ENCODE data around the gene TEX53.

The TEX53 gene

GRCh38 chr9:114688379-114688778, 30.8 kb upstream of the TEX53 start:
- TF ChIP-seq, protein P1, sequence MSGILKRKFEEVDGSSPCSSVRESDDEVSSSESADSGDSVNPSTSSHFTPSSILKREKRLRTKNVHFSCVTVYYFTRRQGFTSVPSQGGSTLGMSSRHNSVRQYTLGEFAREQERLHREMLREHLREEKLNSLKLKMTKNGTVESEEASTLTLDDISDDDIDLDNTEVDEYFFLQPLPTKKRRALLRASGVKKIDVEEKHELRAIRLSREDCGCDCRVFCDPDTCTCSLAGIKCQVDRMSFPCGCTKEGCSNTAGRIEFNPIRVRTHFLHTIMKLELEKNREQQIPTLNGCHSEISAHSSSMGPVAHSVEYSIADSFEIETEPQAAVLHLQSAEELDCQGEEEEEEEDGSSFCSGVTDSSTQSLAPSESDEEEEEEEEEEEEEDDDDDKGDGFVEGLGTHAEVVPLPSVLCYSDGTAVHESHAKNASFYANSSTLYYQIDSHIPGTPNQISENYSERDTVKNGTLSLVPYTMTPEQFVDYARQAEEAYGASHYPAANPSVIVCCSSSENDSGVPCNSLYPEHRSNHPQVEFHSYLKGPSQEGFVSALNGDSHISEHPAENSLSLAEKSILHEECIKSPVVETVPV (CRISPR knock-in tag; IDR thresholded peaks at IDR 0.05) = no peak
- TF ChIP-seq TCF4 (CRISPR knock-in tag; IDR thresholded peaks at IDR 0.05; ENCODE audit: borderline replicate concordance) (no peak), ZFP30 (CRISPR knock-in tag; IDR thresholded peaks at IDR 0.05) (no peak), ZNF565 (CRISPR knock-in tag; conservative IDR thresholded peaks at IDR 0.05; ENCODE audit: low read depth) (no peak), POU6F1 (CRISPR knock-in tag; IDR thresholded peaks at IDR 0.05; ENCODE audit: borderline replicate concordance, low read depth) (no peak), ESRRG (CRISPR knock-in tag; IDR thresholded peaks at IDR 0.05) (no peak)
- no peak for ATAC-seq

DNA sequence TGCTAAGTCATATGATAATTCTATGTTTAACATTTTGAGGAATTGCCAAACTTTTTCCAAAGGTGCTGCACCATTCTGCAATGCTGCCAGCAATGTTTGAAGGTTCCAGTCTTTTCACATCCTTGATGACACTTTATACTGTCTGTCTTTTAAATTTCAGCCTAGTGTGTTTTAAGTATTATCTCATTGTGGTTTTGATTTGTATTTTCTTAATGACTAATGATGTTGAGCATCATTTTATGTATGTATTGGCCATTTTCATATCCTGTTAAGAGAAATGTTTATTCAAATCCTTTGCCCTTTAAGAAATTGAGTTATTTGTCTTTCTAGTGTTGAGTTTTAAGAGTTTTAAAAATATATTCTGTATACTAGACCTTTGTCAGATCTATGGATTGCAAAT, 29.4 kb upstream of the TEX53 start:
- ATAC-seq = no peak

GRCh38 chr9:114685951-114686350, 28.3 kb upstream of the TEX53 start:
- TF ChIP-seq OSR1 (CRISPR knock-in tag; IDR thresholded peaks at IDR 0.05) (no peak), PATZ1 (CRISPR knock-in tag; IDR thresholded peaks at IDR 0.05; ENCODE audit: borderline replicate concordance) (no peak), TCF4 (CRISPR knock-in tag; IDR thresholded peaks at IDR 0.05; ENCODE audit: borderline replicate concordance) (no peak), PPARA (CRISPR knock-in tag; IDR thresholded peaks at IDR 0.05; ENCODE audit: borderline replicate concordance) (no peak), ZNF70 (CRISPR knock-in tag; IDR thresholded peaks at IDR 0.05) (no peak)
- TF ChIP-seq, protein P2, sequence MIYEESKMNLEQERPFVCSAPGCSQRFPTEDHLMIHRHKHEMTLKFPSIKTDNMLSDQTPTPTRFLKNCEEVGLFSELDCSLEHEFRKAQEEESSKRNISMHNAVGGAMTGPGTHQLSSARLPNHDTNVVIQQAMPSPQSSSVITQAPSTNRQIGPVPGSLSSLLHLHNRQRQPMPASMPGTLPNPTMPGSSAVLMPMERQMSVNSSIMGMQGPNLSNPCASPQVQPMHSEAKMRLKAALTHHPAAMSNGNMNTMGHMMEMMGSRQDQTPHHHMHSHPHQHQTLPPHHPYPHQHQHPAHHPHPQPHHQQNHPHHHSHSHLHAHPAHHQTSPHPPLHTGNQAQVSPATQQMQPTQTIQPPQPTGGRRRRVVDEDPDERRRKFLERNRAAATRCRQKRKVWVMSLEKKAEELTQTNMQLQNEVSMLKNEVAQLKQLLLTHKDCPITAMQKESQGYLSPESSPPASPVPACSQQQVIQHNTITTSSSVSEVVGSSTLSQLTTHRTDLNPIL (CRISPR knock-in tag; IDR thresholded peaks at IDR 0.05; ENCODE audit: low read depth) = no peak
- no peak for ATAC-seq

More for the DNA sequence above, 29.4 kb upstream of the TEX53 start:
- no peak for TF ChIP-seq ZNF8 (CRISPR knock-in tag; IDR thresholded peaks at IDR 0.05)

DNA sequence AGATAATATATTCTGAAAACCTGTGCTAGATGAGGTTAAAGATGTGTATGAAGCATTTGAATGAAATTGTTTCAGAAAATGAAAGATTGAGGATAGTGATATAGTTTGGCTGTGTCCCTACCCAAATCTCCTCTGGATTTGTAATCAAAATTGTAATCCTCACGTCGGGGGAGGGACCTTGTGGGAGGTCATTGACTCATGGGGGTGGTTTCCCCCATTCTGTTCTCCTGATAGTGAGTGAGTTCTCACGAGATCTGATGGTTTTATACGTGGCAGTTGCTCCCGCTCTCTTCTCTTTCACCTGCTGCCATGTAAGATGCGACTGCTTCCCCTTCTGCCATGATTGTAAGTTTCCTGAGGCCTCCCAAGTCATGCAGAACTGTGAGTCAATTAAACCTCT, 26.4 kb upstream of the TEX53 start:
- no peak for ATAC-seq
- no peak for TF ChIP-seq GLIS3 (CRISPR knock-in tag; IDR thresholded peaks at IDR 0.05)
- TF ChIP-seq, protein P1 (CRISPR knock-in tag; IDR thresholded peaks at IDR 0.05) = no peak
- TF ChIP-seq POU6F1 (CRISPR knock-in tag; IDR thresholded peaks at IDR 0.05; ENCODE audit: borderline replicate concordance, low read depth) = no peak

GRCh38 chr9:114682846-114683245, 25.2 kb upstream of the TEX53 start:
- no peak for ATAC-seq
- no peak for TF ChIP-seq RARB (CRISPR knock-in tag; IDR thresholded peaks at IDR 0.05)
- TF ChIP-seq ZC3H10 (CRISPR knock-in tag; IDR thresholded peaks at IDR 0.05) = no peak
- no peak for TF ChIP-seq ZNF565 (CRISPR knock-in tag; conservative IDR thresholded peaks at IDR 0.05; ENCODE audit: low read depth)
- TF ChIP-seq, protein P2 (CRISPR knock-in tag; IDR thresholded peaks at IDR 0.05; ENCODE audit: low read depth) = no peak
- TF ChIP-seq CSDC2 (CRISPR knock-in tag; IDR thresholded peaks at IDR 0.05) = no peak
- TF ChIP-seq SNAI2 (CRISPR knock-in tag; IDR thresholded peaks at IDR 0.05) = no peak
- TF ChIP-seq TCF4 (CRISPR knock-in tag; IDR thresholded peaks at IDR 0.05; ENCODE audit: borderline replicate concordance) = no peak
- TF ChIP-seq ZFP30 (CRISPR knock-in tag; IDR thresholded peaks at IDR 0.05) = no peak
- TF ChIP-seq ZNF8 (CRISPR knock-in tag; IDR thresholded peaks at IDR 0.05) = no peak
- no peak for TF ChIP-seq OSR1 (CRISPR knock-in tag; IDR thresholded peaks at IDR 0.05)

Measured in SK-N-SH treated with all-trans-retinoic acid at 6 μM for 48 hours (cell line).